H1 (cell line): ENCODE measurements around the gene ADD1. TPM values are rescaled to one million over a fixed set of nuclear protein-coding genes. Genes with fewer than 3 reads are reported as not detected.

ENCODE experiments used
- CTCF ChIA-PET: fragments of 300-600 bp; sonication (Branson Sonifier 250); formaldehyde crosslinking; loops from one replicate; lab custom pipeline; 2021; ENCODE audit not compliant: partially characterized antibody; lab: Charles Lee
- POLR2A ChIA-PET: fragments of 300-600 bp; sonication (Branson Sonifier 250); formaldehyde crosslinking; loops from one replicate; lab custom pipeline; 2021; ENCODE audit warnings: inconsistent platforms; ENCODE audit not compliant: partially characterized antibody; lab: Charles Lee
- DNase-seq, 2 experiments: peaks; one replicate each; pipeline versions ENCODE4 v3.0.0 to v3.0.0-alpha.2; 2010 to 2022; ENCODE audit warnings: low spot score in 2 of 2, low read depth in 1 of 2, mixed read lengths in 1 of 2
- FAIRE-seq: peaks from 2 replicates; lab custom pipeline; 2011; peaks lifted over from hg19 to GRCh38; lab: Jason Lieb, UNC
- H2AFZ ChIP-seq: 2 replicates; pipeline ENCODE4 v1.8.1; 2012; ENCODE audit warnings: low read length, inconsistent platforms
- H2AK5ac ChIP-seq: 2 replicates; pipeline ENCODE4 v1.6.1; 2013; ENCODE audit warnings: low read depth, low read length
- H2BK120ac ChIP-seq: replicated peaks from 2 replicates; pipeline ENCODE3; 2013; ENCODE audit warnings: low read depth, low read length, inconsistent platforms
- H2BK12ac ChIP-seq: 2 replicates; pipeline ENCODE4 v1.6.1; 2013; ENCODE audit warnings: low read depth, low read length
- H2BK15ac ChIP-seq: 2 replicates; pipeline ENCODE4 v1.6.1; 2013; ENCODE audit warnings: low read length
- H2BK20ac ChIP-seq: 2 replicates; pipeline ENCODE4 v1.6.1; 2013; ENCODE audit warnings: low read length
- H2BK5ac ChIP-seq: 2 replicates; pipeline ENCODE4 v1.6.1; 2013; ENCODE audit warnings: low read depth, low read length
- H3K14ac ChIP-seq: 2 replicates; pipeline ENCODE4 v1.6.1; 2013; ENCODE audit warnings: inconsistent platforms; ENCODE audit not compliant: insufficient read length
- H3K18ac ChIP-seq: 2 replicates; pipeline ENCODE4 v1.6.1; 2013; ENCODE audit warnings: low read length; ENCODE audit errors: extremely low read depth
- H3K23ac ChIP-seq: 2 replicates; pipeline ENCODE4 v1.6.1; 2013; ENCODE audit warnings: inconsistent platforms; ENCODE audit not compliant: insufficient read length
- H3K23me2 ChIP-seq: 2 replicates; pipeline ENCODE4 v1.6.1; 2013; ENCODE audit warnings: low read depth, low read length
- H3K27ac ChIP-seq: 2 replicates; pipeline ENCODE4 v1.6.1; 2011; ENCODE audit warnings: low read depth, low read length, inconsistent platforms
- H3K27me3 ChIP-seq, 4 experiments: replicated peaks in 1 of 4; 1 replicate in 1 of 4; 2 replicates in 3 of 4; pipeline versions ENCODE4 v1.6.1 to v1.8.1; 2011 to 2013; ENCODE audit warnings: low read length in 3 of 4, mild to moderate bottlenecking in 3 of 4, inconsistent platforms in 2 of 4, mixed read lengths in 2 of 4, moderate library complexity in 1 of 4; ENCODE audit not compliant: control insufficient read depth in 3 of 4, insufficient read depth in 3 of 4; ENCODE audit errors: extremely low read depth in 1 of 4
- H3K36me3 ChIP-seq, 4 experiments: 2 replicates each; pipeline versions ENCODE4 v1.6.1 to v1.8.1; 2011 to 2013; ENCODE audit warnings: mild to moderate bottlenecking in 4 of 4, low read length in 3 of 4, moderate library complexity in 2 of 4, control low read depth in 1 of 4, inconsistent platforms in 1 of 4; ENCODE audit not compliant: insufficient read depth in 4 of 4, control insufficient read depth in 2 of 4
- H3K4ac ChIP-seq: replicated peaks from 2 replicates; pipeline ENCODE3; 2013; ENCODE audit warnings: low read length, low read depth, mixed read lengths, inconsistent platforms; ENCODE audit not compliant: insufficient read length
- H3K4me1 ChIP-seq, 4 experiments: replicated peaks in 1 of 4; 1 replicate in 1 of 4; 2 replicates in 3 of 4; pipeline versions ENCODE4 v1.6.1 to v1.8.1; 2011 to 2013; ENCODE audit warnings: low read length in 3 of 4, inconsistent platforms in 2 of 4, mixed read lengths in 1 of 4; ENCODE audit not compliant: insufficient read depth in 4 of 4, control insufficient read depth in 3 of 4
- H3K4me2 ChIP-seq, 2 experiments: 2 replicates each; pipeline versions ENCODE4 v1.6.1 to v1.8.1; 2011 to 2013; ENCODE audit warnings: low read depth in 2 of 2, low read length in 2 of 2, control low read depth in 1 of 2, inconsistent platforms in 1 of 2, mild to moderate bottlenecking in 1 of 2; ENCODE audit not compliant: insufficient read depth in 1 of 2
- H3K4me3 ChIP-seq, 4 experiments: fragments of 200-600, 300-600 bp in 1 of 4; sonication (generic), shearing (Covaris generic), sonication (Bioruptor Twin) in 1 of 4; 2 replicates each; pipeline versions ENCODE4 v1.5.1 to v1.8.1; 2011 to 2016; ENCODE audit warnings: low read length in 4 of 4, low read depth in 3 of 4, control low read depth in 2 of 4, inconsistent platforms in 2 of 4, mild to moderate bottlenecking in 2 of 4, mixed read lengths in 1 of 4, moderate library complexity in 1 of 4; ENCODE audit not compliant: insufficient read depth in 2 of 4; ENCODE audit errors: extremely low read depth in 1 of 4
- H3K56ac ChIP-seq: replicated peaks from 2 replicates; pipeline ENCODE3; 2013; ENCODE audit warnings: low read depth, mild to moderate bottlenecking, mixed read lengths, low read length, inconsistent platforms; ENCODE audit not compliant: insufficient read length
- H3K79me1 ChIP-seq: 2 replicates; pipeline ENCODE4 v1.6.1; 2013; ENCODE audit warnings: low read depth, low read length, control low read depth
- H3K79me2 ChIP-seq, 2 experiments: 2 replicates each; pipeline versions ENCODE4 v1.6.1 to v1.8.1; 2012 to 2013; ENCODE audit warnings: low read length in 2 of 2, mild to moderate bottlenecking in 2 of 2, inconsistent platforms in 1 of 2; ENCODE audit not compliant: insufficient read depth in 2 of 2, control insufficient read depth in 1 of 2
- H3K9ac ChIP-seq, 4 experiments: replicated peaks in 1 of 4; 1 replicate in 1 of 4; 2 replicates in 3 of 4; pipeline versions ENCODE4 v1.6.1 to v1.8.1; 2011 to 2013; ENCODE audit warnings: low read depth in 3 of 4, low read length in 3 of 4, control low read depth in 2 of 4, mild to moderate bottlenecking in 2 of 4, moderate library complexity in 2 of 4, inconsistent platforms in 1 of 4; ENCODE audit errors: extremely low read depth in 1 of 4
- H3K9me3 ChIP-seq, 2 experiments: 2 replicates each; pipeline versions ENCODE4 v1.6.1 to v1.8.1; 2012 to 2013; ENCODE audit warnings: mild to moderate bottlenecking in 2 of 2, moderate library complexity in 2 of 2, control low read depth in 1 of 2, inconsistent platforms in 1 of 2, low read depth in 1 of 2, low read length in 1 of 2, mixed read lengths in 1 of 2; ENCODE audit not compliant: insufficient read depth in 2 of 2
- H4K20me1 ChIP-seq, 2 experiments: replicated peaks in 1 of 2; 2 replicates each; pipeline versions ENCODE3 to v1.8.1; 2011 to 2013; ENCODE audit warnings: inconsistent platforms in 2 of 2, low read length in 2 of 2, mild to moderate bottlenecking in 1 of 2; ENCODE audit not compliant: insufficient read depth in 2 of 2, control insufficient read depth in 1 of 2
- H4K5ac ChIP-seq: 2 replicates; pipeline ENCODE4 v1.6.1; 2013; ENCODE audit warnings: low read length, low read depth, mixed read lengths, inconsistent platforms; ENCODE audit not compliant: insufficient read length
- H4K8ac ChIP-seq: 2 replicates; pipeline ENCODE4 v1.8.0; 2013; ENCODE audit warnings: mild to moderate bottlenecking, moderate library complexity, low read length, inconsistent platforms; ENCODE audit not compliant: insufficient read depth; ENCODE audit errors: extremely low read depth
- H4K91ac ChIP-seq: replicated peaks from 2 replicates; pipeline ENCODE3; 2013; ENCODE audit warnings: low read length, mixed read lengths, inconsistent platforms; ENCODE audit not compliant: insufficient read length
- BCL11A ChIP-seq, 2 experiments: IDR thresholded peaks; one replicate each; pipeline ENCODE4 v1.6.1; 2011; ENCODE audit warnings: low read depth in 2 of 2, low read length in 2 of 2, mild to moderate bottlenecking in 2 of 2
- CEBPB ChIP-seq: IDR thresholded peaks from 2 replicates; pipeline ENCODE4 v1.6.1; 2012; ENCODE audit warnings: low read depth, low read length
- CTBP2 ChIP-seq: IDR thresholded peaks from 2 replicates; pipeline ENCODE4 v1.7.0; 2011; ENCODE audit warnings: borderline replicate concordance, mild to moderate bottlenecking, moderate library complexity, mixed read lengths, low read length; ENCODE audit not compliant: insufficient read depth, insufficient read length
- FOSL1 ChIP-seq: IDR thresholded peaks from 2 replicates; pipeline ENCODE4 v1.6.1; 2011; ENCODE audit warnings: mild to moderate bottlenecking, low read depth, low read length, moderate library complexity; ENCODE audit not compliant: insufficient read depth
- GABPA ChIP-seq: IDR thresholded peaks from 2 replicates; pipeline ENCODE4 v1.6.1; 2011; ENCODE audit warnings: mild to moderate bottlenecking, low read length, moderate library complexity, borderline replicate concordance; ENCODE audit not compliant: insufficient read depth
- HDAC6 ChIP-seq: IDR thresholded peaks from one replicate; pipeline ENCODE4 v1.7.1; 2012; ENCODE audit warnings: low read depth, mild to moderate bottlenecking, inconsistent platforms, low read length, moderate library complexity
- RAD21 ChIP-seq, 2 experiments: IDR thresholded peaks in 1 of 2; conservative IDR thresholded peaks in 1 of 2; 2 replicates each; pipeline ENCODE4 v1.6.1; 2011; ENCODE audit warnings: low read depth in 2 of 2, low read length in 2 of 2, improper control_type of control experiment in 1 of 2, inconsistent platforms in 1 of 2, mild to moderate bottlenecking in 1 of 2, moderate library complexity in 1 of 2
- SAP30 ChIP-seq: fragments of 300-600 bp; sonication (generic); IDR thresholded peaks from 2 replicates; pipeline ENCODE4 v1.7.1; 2012; ENCODE audit warnings: low read length, moderate library complexity, mild to moderate bottlenecking, inconsistent platforms; ENCODE audit not compliant: insufficient read depth, insufficient replicate concordance
- SIRT6 ChIP-seq: IDR thresholded peaks from one replicate; pipeline ENCODE4 v1.7.1; 2012; ENCODE audit warnings: low read length, inconsistent platforms
- TCF12 ChIP-seq: IDR thresholded peaks from 2 replicates; pipeline ENCODE4 v1.6.1; 2011; ENCODE audit warnings: low read depth, mild to moderate bottlenecking, low read length
- TEAD4 ChIP-seq: IDR thresholded peaks from 2 replicates; pipeline ENCODE4 v1.6.1; 2012; ENCODE audit warnings: low read depth, low read length, inconsistent platforms, mixed read lengths
- WGBS, 2 experiments: shearing (Covaris generic) in 1 of 2; methylation state at CpG; one replicate each; pipeline versions ENCODE4 v1.1.6 to v1.1.7; 2013 to 2015; ENCODE audit warnings: low lambda C conversion rate in 2 of 2, mixed read lengths in 2 of 2, inconsistent platforms in 1 of 2, low coverage in 1 of 2, missing lambda C conversion rate in 1 of 2; ENCODE audit not compliant: insufficient replicate concordance in 2 of 2, insufficient coverage in 1 of 2, insufficient read length in 1 of 2; ENCODE audit errors: extremely low coverage in 1 of 2, missing lambda C conversion rate in 1 of 2; 5-methylcytosine and 5-hydroxymethylcytosine counted together
- polyA plus RNA-seq, 7 experiments: library from polyadenylated mRNA; depleted of rRNA in 3 of 7; stranded (reverse) in 5 of 7; unstranded in 2 of 7; fragments of >200 nt in 5 of 7; fragments of 200-250 nt in 2 of 7; gene quantifications; 1 replicate in 5 of 7; 2 replicates in 1 of 7; 4 replicates in 1 of 7; pipeline versions ENCODE4 v1.2.1 to v1.2.3, GENCODE V29; 2011 to 2013; ENCODE audit warnings: missing spikeins in 2 of 7, mixed read lengths in 2 of 7
- total RNA-seq: library from RNA; stranded (reverse); fragmentation: NEBNext Ultra II Directional; extraction: Animal tissue kit (Norgen Biotek cat#: 25700); gene quantifications from 2 replicates; pipeline ENCODE4 v1.2.1, GENCODE V29; 2021

ADD1 gene
- total and polyA plus RNA-seq, 2 of the 8 experiments (the other 6 are each of a cell fraction or from before 2014, with no cell fraction given), result 113 to 143 TPM

- no peak overlapping the region for H2BK20ac ChIP-seq
- WGBS, 2 experiments, result 86% methylated on average over 13 of the region's 13 CpGs; no CpG with 5 or more reads in 1 of the 2 experiments
- no peak overlapping the region for H3K56ac ChIP-seq
- H2BK15ac ChIP-seq, result no peak overlapping the region
- no peak overlapping the region for H4K5ac ChIP-seq
- no peak for DNase-seq
- H2BK12ac ChIP-seq, result no peak overlapping the region
- H3K4me2 ChIP-seq, result no peak overlapping the region
- H3K27me3 ChIP-seq, result no peaks in the 10 kb centered on the region
- no peak overlapping the region for H2AK5ac ChIP-seq
- H3K9ac ChIP-seq, result no peak overlapping the region
- H3K79me1 ChIP-seq, result no peaks in the 10 kb centered on the region
- ChIA-PET CTCF (interaction anchor here (0.9 to 1.1 kb wide), 2 partner anchors 23 to 24 kb away, joined by 3 read pairs; no protein-coding TSS in a partner anchor), POLR2A (interaction anchor here (0.7 to 8.8 kb wide), 6 partner anchors 8 to 95 kb away, joined by 3 to 75 read pairs (median 4); no protein-coding TSS in a partner anchor)
- no peak overlapping the region for H2AFZ ChIP-seq
- no peaks in the 10 kb centered on the region for H3K23me2 ChIP-seq
- no peaks in the 10 kb centered on the region for H3K79me2 ChIP-seq
- peaks cover 0 to 31% (median 19%) of the 10 kb centered on the region in 4 experiments for H3K36me3 ChIP-seq
- no peak overlapping the region for H2BK5ac ChIP-seq
- FAIRE-seq, result no peak
- peaks cover 0 to 7% of the 10 kb centered on the region in 2 experiments for H4K20me1 ChIP-seq
- H3K18ac ChIP-seq, result no peak overlapping the region
- H3K4me3 ChIP-seq, result no peak overlapping the region
- H3K4me1 ChIP-seq, result peaks cover 0 to 11% (median 5%) of the 10 kb centered on the region in 4 experiments; a peak in 6 of 7 replicates
- no peaks in the 10 kb centered on the region for H3K9me3 ChIP-seq
- H4K91ac ChIP-seq, result no peak overlapping the region
- no peak overlapping the region for H3K23ac ChIP-seq
- H2BK120ac ChIP-seq, result no peak overlapping the region
- no peak overlapping the region for H3K14ac ChIP-seq
- no peak overlapping the region for H3K4ac ChIP-seq
- H3K27ac ChIP-seq, result no peak overlapping the region
- no peak overlapping the region for H4K8ac ChIP-seq
- no peak for TF ChIP-seq TCF12
- TF ChIP-seq TEAD4, result no peak
- TF ChIP-seq HDAC6, result no peak
- TF ChIP-seq RAD21 (IDR thresholded peaks at IDR 0.05 in 1 of 2, conservative IDR thresholded peaks at IDR 0.05 in 1 of 2; ENCODE audit: low read depth in 2 of 2, low read length in 2 of 2), result no peak
- no peak for TF ChIP-seq BCL11A (IDR thresholded peaks at IDR 0.05; ENCODE audit: low read depth in 2 of 2, low read length in 2 of 2)
- TF ChIP-seq FOSL1, result no peak
- no peak for TF ChIP-seq SAP30
- TF ChIP-seq CTBP2, result no peak
- TF ChIP-seq SIRT6, result no peak
- TF ChIP-seq CEBPB, result no peak
- no peak for TF ChIP-seq GABPA
Measured at GRCh38 chr4:2834001-2834921, 9.4 kb upstream of the ADD1 start.
